H1 (cell line): ENCODE data around the gene PSMD9. TPM values are rescaled to one million over a fixed set of nuclear protein-coding genes. Genes with fewer than 3 reads are reported as not detected.

ENCODE experiments used
- BRCA1 ChIP-seq: IDR thresholded peaks from 2 replicates; pipeline ENCODE4 v1.6.1; 2012; ENCODE audit warnings: low read depth, low read length, improper control_type of control experiment
- CEBPB ChIP-seq: IDR thresholded peaks from 2 replicates; pipeline ENCODE4 v1.6.1; 2012; ENCODE audit warnings: low read depth, low read length
- CHD1 ChIP-seq: IDR thresholded peaks from 2 replicates; pipeline ENCODE4 v1.6.1; 2012; ENCODE audit warnings: low read depth, low read length, improper control_type of control experiment
- CREB1 ChIP-seq: IDR thresholded peaks from 2 replicates; pipeline ENCODE4 v1.6.1; 2012; ENCODE audit warnings: inconsistent platforms
- EZH2 ChIP-seq: fragments of 200-600 bp; sonication (generic); IDR thresholded peaks from 2 replicates; pipeline ENCODE4 v1.7.1; 2012; ENCODE audit warnings: low read depth, mild to moderate bottlenecking, moderate library complexity, low read length, inconsistent platforms; ENCODE audit not compliant: severe bottlenecking
- FOSL1 ChIP-seq: IDR thresholded peaks from 2 replicates; pipeline ENCODE4 v1.6.1; 2011; ENCODE audit warnings: mild to moderate bottlenecking, low read depth, low read length, moderate library complexity; ENCODE audit not compliant: insufficient read depth
- HDAC2 ChIP-seq, 2 experiments: fragments of 300-600 bp in 1 of 2; sonication (generic) in 1 of 2; IDR thresholded peaks; 2 replicates each; pipeline ENCODE4 v1.6.1; 2011 to 2012; ENCODE audit warnings: low read depth in 2 of 2, low read length in 2 of 2, mild to moderate bottlenecking in 2 of 2, moderate library complexity in 2 of 2, borderline replicate concordance in 1 of 2, inconsistent platforms in 1 of 2
- HDAC6 ChIP-seq: IDR thresholded peaks from one replicate; pipeline ENCODE4 v1.7.1; 2012; ENCODE audit warnings: low read depth, mild to moderate bottlenecking, inconsistent platforms, low read length, moderate library complexity
- JUND ChIP-seq: IDR thresholded peaks from 2 replicates; pipeline ENCODE4 v1.6.1; 2011; ENCODE audit warnings: mild to moderate bottlenecking, improper control_type of control experiment, low read length
- KDM4A ChIP-seq: IDR thresholded peaks from one replicate; pipeline ENCODE4 v1.7.1; 2012; ENCODE audit warnings: low read depth, mild to moderate bottlenecking, moderate library complexity, low read length, inconsistent platforms; ENCODE audit not compliant: severe bottlenecking
- POU5F1 ChIP-seq: IDR thresholded peaks from 2 replicates; pipeline ENCODE4 v1.6.1; 2011; ENCODE audit warnings: low read depth, mild to moderate bottlenecking, low read length, moderate library complexity
- RAD21 ChIP-seq, 2 experiments: IDR thresholded peaks in 1 of 2; conservative IDR thresholded peaks in 1 of 2; 2 replicates each; pipeline ENCODE4 v1.6.1; 2011; ENCODE audit warnings: low read depth in 2 of 2, low read length in 2 of 2, improper control_type of control experiment in 1 of 2, inconsistent platforms in 1 of 2, mild to moderate bottlenecking in 1 of 2, moderate library complexity in 1 of 2
- RNF2 ChIP-seq: fragments of 200-900, 300-1000 bp; sonication (generic); IDR thresholded peaks from 2 replicates; pipeline ENCODE4 v1.7.1; 2016; ENCODE audit warnings: borderline replicate concordance, low read depth, mild to moderate bottlenecking, antibody characterized with exemption, low read length; ENCODE audit not compliant: poor library complexity, severe bottlenecking; ENCODE audit errors: missing control alignments
- RXRA ChIP-seq: IDR thresholded peaks from 2 replicates; pipeline ENCODE4 v1.6.1; 2011; ENCODE audit warnings: low read depth, mild to moderate bottlenecking, low read length, moderate library complexity; ENCODE audit not compliant: insufficient read depth
- SAP30 ChIP-seq: fragments of 300-600 bp; sonication (generic); IDR thresholded peaks from 2 replicates; pipeline ENCODE4 v1.7.1; 2012; ENCODE audit warnings: low read length, moderate library complexity, mild to moderate bottlenecking, inconsistent platforms; ENCODE audit not compliant: insufficient read depth, insufficient replicate concordance
- SIN3A ChIP-seq, 2 experiments: IDR thresholded peaks in 1 of 2; conservative IDR thresholded peaks in 1 of 2; 2 replicates each; pipeline ENCODE4 v1.6.1; 2011 to 2012; ENCODE audit warnings: low read length in 2 of 2, improper control_type of control experiment in 1 of 2, low read depth in 1 of 2, mild to moderate bottlenecking in 1 of 2
- SIRT6 ChIP-seq: IDR thresholded peaks from one replicate; pipeline ENCODE4 v1.7.1; 2012; ENCODE audit warnings: low read length, inconsistent platforms
- SIX5 ChIP-seq: IDR thresholded peaks from 2 replicates; pipeline ENCODE4 v1.6.1; 2011; ENCODE audit warnings: mild to moderate bottlenecking, low read depth, low read length
- SRF ChIP-seq: IDR thresholded peaks from 2 replicates; pipeline ENCODE4 v1.6.1; 2011; ENCODE audit warnings: mild to moderate bottlenecking, low read depth, low read length, moderate library complexity
- TAF1 ChIP-seq: IDR thresholded peaks from 2 replicates; pipeline ENCODE4 v1.6.1; 2011; ENCODE audit warnings: mild to moderate bottlenecking, low read depth, low read length
- TCF12 ChIP-seq: IDR thresholded peaks from 2 replicates; pipeline ENCODE4 v1.6.1; 2011; ENCODE audit warnings: low read depth, mild to moderate bottlenecking, low read length
- TEAD4 ChIP-seq: IDR thresholded peaks from 2 replicates; pipeline ENCODE4 v1.6.1; 2012; ENCODE audit warnings: low read depth, low read length, inconsistent platforms, mixed read lengths
- YY1 ChIP-seq: IDR thresholded peaks from 2 replicates; pipeline ENCODE4 v1.6.1; 2011; ENCODE audit warnings: low read depth, mild to moderate bottlenecking, low read length
- ZNF274 ChIP-seq: IDR thresholded peaks from 2 replicates; pipeline ENCODE4 v1.7.0; 2012; ENCODE audit warnings: low read length, borderline replicate concordance; ENCODE audit errors: extremely low read depth
- polyA plus RNA-seq, 7 experiments: library from polyadenylated mRNA; depleted of rRNA in 3 of 7; stranded (reverse) in 5 of 7; unstranded in 2 of 7; fragments of >200 nt in 5 of 7; fragments of 200-250 nt in 2 of 7; gene quantifications; 1 replicate in 5 of 7; 2 replicates in 1 of 7; 4 replicates in 1 of 7; pipeline versions ENCODE4 v1.2.1 to v1.2.3, GENCODE V29; 2011 to 2013; ENCODE audit warnings: missing spikeins in 2 of 7, mixed read lengths in 2 of 7
- total RNA-seq: library from RNA; stranded (reverse); fragmentation: NEBNext Ultra II Directional; extraction: Animal tissue kit (Norgen Biotek cat#: 25700); gene quantifications from 2 replicates; pipeline ENCODE4 v1.2.1, GENCODE V29; 2021

PSMD9 gene
- total and polyA plus RNA-seq, 2 of the 8 experiments (the other 6 are each of a cell fraction or from before 2014, with no cell fraction given), result 28.8 to 36.1 TPM

- TF ChIP-seq RNF2 (no peak), BRCA1 (no peak), EZH2 (no peak), KDM4A (no peak), SIRT6 (no peak), HDAC2 (IDR thresholded peaks at IDR 0.05; ENCODE audit: borderline replicate concordance in 1 of 2, low read depth in 2 of 2, low read length in 2 of 2) (no peak; a peak in 1 of 4 replicates), CEBPB (no peak), JUND (no peak), YY1 (no peak), CHD1 (no peak), TAF1 (no peak), SAP30 (no peak), HDAC6 (no peak), RXRA (no peak), TCF12 (peak; percentile 57; the same call in 1 of the 2 replicates), TEAD4 (0 out of 2 replicates have a peak, but pooled peaks have one; percentile 15), RAD21 (IDR thresholded peaks at IDR 0.05 in 1 of 2, conservative IDR thresholded peaks at IDR 0.05 in 1 of 2; ENCODE audit: low read depth in 2 of 2, low read length in 2 of 2) (peak; percentile 79 to 83), CREB1 (peak; percentile 93), SIX5 (no peak), SRF (peak; percentile 64; the same call in 1 of the 2 replicates), ZNF274 (no peak), POU5F1 (no peak), SIN3A (conservative IDR thresholded peaks at IDR 0.05 in 1 of 2, IDR thresholded peaks at IDR 0.05 in 1 of 2; ENCODE audit: low read depth in 1 of 2, low read length in 2 of 2) (peak; percentile 84 to 99; a peak in 3 of 4 replicates), FOSL1 (no peak)
Observed at GRCh38 chr12:121917950-121918678, 29.5 kb downstream of the PSMD9 start, which contains the start of gene CFAP251 (continued).
